ENCODE data around the gene PROZ. TPM values are rescaled to one million over a fixed set of nuclear protein-coding genes. Genes with fewer than 3 reads are reported as not detected.

Gene PROZ
- polyA plus RNA-seq, 4 donors: 0.20 to 2.2 (median 1.1) TPM

Other genes starting within 250 kb of the PROZ start
- 10 to 100 TPM; 13.6 to 38.5 (median 31.1) TPM for gene MCF2L, start 189.4 kb upstream of the PROZ start, polyA plus RNA-seq (ENCODE audit: insufficient read length in 4 of 4)
- gene F7, start 52.9 kb upstream of the PROZ start, polyA plus RNA-seq (ENCODE audit: insufficient read length in 4 of 4): 1 to 10 TPM; 1.3 to 3.2 (median 2.4) TPM
- 10 to 100 TPM; 17.5 to 33.4 (median 20.6) TPM for gene F10, start 35.8 kb upstream of the PROZ start, polyA plus RNA-seq (ENCODE audit: insufficient read length in 4 of 4)
- 10 to 100 TPM; 53.2 to 67.5 (median 58.6) TPM for gene PCID2, start 50.0 kb downstream of the PROZ start, polyA plus RNA-seq (ENCODE audit: insufficient read length in 4 of 4)
- gene CUL4A, start 51.0 kb downstream of the PROZ start, polyA plus RNA-seq (ENCODE audit: insufficient read length in 4 of 4): 10 to 100 TPM; 59.7 to 87.2 (median 82.7) TPM
- 100 to 1,000 TPM; 164 to 194 (median 177) TPM for gene LAMP1, start 138.6 kb downstream of the PROZ start, polyA plus RNA-seq (ENCODE audit: insufficient read length in 4 of 4)
- gene GRTP1, start 205.5 kb downstream of the PROZ start, polyA plus RNA-seq (ENCODE audit: insufficient read length in 4 of 4): 10 to 100 TPM in 3 of 4 donors, 1 to 10 TPM in 1; 3.9 to 26.7 (median 12.7) TPM